Bronchial smooth muscle cell (primary cell): ENCODE data around the gene SMG1. TPM values are rescaled to one million over a fixed set of nuclear protein-coding genes. Genes with fewer than 3 reads are reported as not detected.

ENCODE experiments used
- total RNA-seq: library from RNA; depleted of rRNA; stranded (reverse); fragments of >200 nt; gene quantifications from 2 replicates; pipeline ENCODE4 v1.2.1, GENCODE V29; 2014

The SMG1 gene
- 41.1 and 47.4 TPM in 2 replicates for total RNA-seq

DNA sequence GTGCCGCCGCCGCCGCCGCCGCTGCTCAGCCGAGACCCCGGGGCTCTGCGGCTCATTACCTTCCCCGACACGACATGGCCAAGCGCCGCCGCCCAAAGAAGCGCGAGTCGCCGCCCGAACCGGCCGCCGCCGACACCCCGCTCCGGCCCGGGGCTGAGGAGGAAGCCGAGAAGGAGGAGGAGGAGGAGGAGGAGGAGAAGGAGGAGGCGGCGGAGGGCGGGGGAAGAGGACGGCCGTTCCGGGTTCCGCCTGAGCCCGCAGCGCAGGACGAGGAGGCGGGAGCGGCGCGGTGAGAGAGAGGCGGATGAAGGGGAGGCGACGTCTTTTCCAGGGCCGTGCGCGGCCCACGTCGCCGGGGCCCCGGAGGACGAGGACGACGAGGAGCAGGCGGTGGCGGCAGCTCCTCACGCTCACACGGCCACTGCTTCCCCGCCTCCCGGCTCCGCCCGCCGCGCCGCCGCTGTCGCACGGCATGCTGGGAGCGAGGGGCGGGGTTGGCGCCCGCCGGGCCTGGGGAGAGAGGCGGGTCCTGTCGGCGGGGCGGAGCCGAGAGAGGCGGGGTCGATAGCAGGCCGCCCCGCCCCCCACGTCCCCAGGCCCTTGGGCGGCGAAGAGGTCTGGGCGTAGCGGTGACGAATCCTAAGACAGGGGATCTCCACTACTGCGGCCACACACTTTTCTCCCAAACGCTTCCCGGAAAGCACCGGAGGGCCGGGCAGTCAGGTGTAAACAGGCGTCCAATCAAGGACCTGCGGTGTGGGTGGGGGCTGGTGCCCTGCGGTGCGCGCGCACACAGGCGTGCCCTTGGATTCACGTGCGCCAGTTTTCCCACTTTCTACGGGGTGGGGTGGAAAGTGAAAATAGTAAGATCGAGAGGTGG, at the start of gene SMG1:
SMG1 (minus strand) TSS at position 423 of the 880 bp plus-strand sequence; CDS start at position 56, 367 bp downstream.

DNA sequence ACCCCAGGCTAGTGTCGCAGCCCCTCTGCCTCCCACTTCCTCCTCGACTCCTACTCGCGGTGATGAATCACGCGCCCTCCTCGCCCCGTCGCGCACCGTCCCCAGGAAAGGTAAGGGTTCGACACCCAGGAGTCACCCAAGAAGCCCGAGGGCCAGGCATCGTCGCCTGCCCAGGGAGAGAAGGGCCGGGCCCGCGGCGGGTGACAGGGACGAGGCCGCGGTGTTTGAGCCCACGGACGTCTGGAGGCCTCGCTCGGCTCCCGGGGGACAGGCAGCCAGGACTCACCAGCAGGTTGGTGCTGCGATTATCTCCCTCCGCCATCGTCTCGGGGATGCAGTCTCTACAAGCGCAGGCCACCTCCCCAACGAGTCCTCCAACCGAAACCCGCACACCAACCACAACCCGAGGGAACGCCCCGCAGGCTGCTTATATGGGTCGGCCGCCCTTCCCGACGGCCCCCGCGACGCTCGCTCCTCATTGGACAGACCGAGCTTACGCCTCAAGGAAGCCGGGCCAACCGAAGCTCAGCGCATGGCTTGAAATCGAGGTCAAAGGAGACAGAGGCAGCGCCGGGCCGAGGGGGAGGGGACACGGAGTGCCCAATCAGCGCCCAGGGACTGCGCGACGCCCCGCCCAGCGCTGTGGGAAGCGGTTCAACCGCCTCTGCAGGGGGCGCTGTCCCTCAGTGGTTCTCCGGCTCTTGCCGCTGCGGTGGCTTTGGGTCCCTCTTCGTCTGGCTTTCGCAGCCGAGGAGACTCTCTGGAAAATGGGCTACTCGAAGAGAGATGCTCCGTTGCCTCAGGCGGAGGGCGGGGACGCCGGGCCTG, 124.8 kb downstream of the SMG1 start, which contains the start of gene ARL6IP1:
ARL6IP1 (minus strand) TSS at position 405 of the 828 bp plus-strand sequence; CDS start at position 322, 83 bp downstream.

DNA sequence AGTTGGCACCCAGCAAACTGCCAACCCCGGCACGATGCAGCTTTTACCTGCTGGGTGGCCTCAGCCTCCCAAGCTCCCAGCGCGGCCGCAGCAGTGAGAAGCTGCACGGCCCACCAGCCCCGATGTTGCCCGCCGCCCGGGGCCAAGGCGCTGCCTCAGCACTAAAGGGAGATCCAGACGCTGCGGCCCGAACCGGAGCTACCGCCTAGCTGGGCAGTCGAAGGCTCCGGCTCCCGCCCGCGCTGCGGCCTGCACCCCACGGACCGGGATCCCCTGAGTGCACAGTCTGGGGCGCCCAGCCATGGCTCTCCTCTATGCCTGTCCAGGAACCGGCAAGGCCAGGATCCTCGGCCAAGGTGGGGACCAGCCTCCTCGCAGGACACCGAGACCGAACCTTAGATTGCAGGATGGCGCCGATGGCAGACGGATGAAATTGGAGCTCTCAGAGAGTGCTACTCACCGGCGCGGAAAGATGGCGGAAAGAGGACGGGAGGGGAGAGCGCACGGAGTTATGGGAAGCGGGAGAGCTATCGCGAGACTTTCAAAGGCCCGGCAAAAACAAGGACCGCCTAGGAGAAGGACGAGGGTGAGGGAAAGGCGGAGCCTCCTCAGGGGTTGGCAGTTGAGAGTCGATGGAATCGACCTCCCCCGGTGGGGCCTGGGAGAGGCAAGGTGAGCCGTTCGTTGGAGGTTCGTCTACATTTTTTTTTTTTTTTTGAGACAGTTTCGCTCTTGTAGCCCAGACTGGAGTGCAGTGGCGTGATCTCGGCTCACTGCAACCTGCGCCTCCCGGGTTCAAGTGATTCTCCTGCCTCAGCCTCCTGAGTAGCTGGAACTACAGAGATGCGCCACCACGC, 136.1 kb downstream of the SMG1 start, which contains the start of gene RPS15A:
RPS15A (minus strand) TSS at position 485 of the 857 bp plus-strand sequence. CDS start 1,221 bp downstream, outside the sequence.

Other genes starting within 250 kb of the SMG1 start
- 1,864 and 2,966 TPM in 2 replicates for gene RPS15A, start 136.1 kb downstream of the SMG1 start, total RNA-seq
- gene ARL6IP1, start 124.9 kb downstream of the SMG1 start, total RNA-seq = 163 and 193 TPM in 2 replicates
- 0.52 and 0.79 TPM in 2 replicates for gene TMC7, start 57.5 kb upstream of the SMG1 start, total RNA-seq
- gene COQ7, start 141.2 kb upstream of the SMG1 start, total RNA-seq = 16.7 and 29.0 TPM in 2 replicates
- gene ITPRIPL2, start 187.6 kb upstream of the SMG1 start, total RNA-seq = 22.4 and 24.5 TPM in 2 replicates
- gene SYT17, start 241.8 kb upstream of the SMG1 start, total RNA-seq = 0.09 and 0.47 TPM in 2 replicates